Neural crest cell (in vitro differentiated cells): Measurements from ENCODE around the gene CLDN19. TPM values are rescaled to one million over a fixed set of nuclear protein-coding genes. Genes with fewer than 3 reads are reported as not detected.
A peak's percentile ranks its signal among the peaks of the same experiment; 100 is the strongest.

Source experiments
- DNase-seq: peaks from one replicate; pipeline ENCODE4 v3.0.0; 2021; ENCODE audit warnings: low read depth, mixed read lengths, low spot score
- H3K27ac Mint-ChIP-seq: one replicate; pipeline ENCODE4 v1.8.0; 2021; ENCODE audit warnings: mild to moderate bottlenecking, mixed read lengths; ENCODE audit not compliant: unreplicated experiment
- H3K27me3 Mint-ChIP-seq: 2 replicates; pipeline ENCODE4 v1.8.0; 2021; ENCODE audit warnings: low read depth, mild to moderate bottlenecking, mixed read lengths
- H3K36me3 Mint-ChIP-seq: 2 replicates; pipeline ENCODE4 v1.8.0; 2021; ENCODE audit warnings: low read depth, mild to moderate bottlenecking, mixed read lengths
- H3K4me1 Mint-ChIP-seq: 2 replicates; pipeline ENCODE4 v1.8.0; 2021; ENCODE audit warnings: mixed read lengths
- H3K4me3 Mint-ChIP-seq: one replicate; pipeline ENCODE4 v1.8.0; 2021; ENCODE audit warnings: mild to moderate bottlenecking, mixed read lengths
- H3K9me3 Mint-ChIP-seq: 2 replicates; pipeline ENCODE4 v1.8.0; 2021; ENCODE audit warnings: mixed read lengths
- CTCF ChIP-seq: fragments of 200-600 bp; sonication (generic); conservative IDR thresholded peaks from 2 replicates; pipeline ENCODE4 v1.5.0; 2021; ENCODE audit warnings: antibody characterized with exemption, mild to moderate bottlenecking
- total RNA-seq: library from RNA; stranded (reverse); gene quantifications from 2 replicates; pipeline ENCODE4 v1.2.1, GENCODE V29; 2021

The CLDN19 gene
- total RNA-seq, 1 donor from 2014 or later, result 0.19 TPM

GRCh38 chr1:42774928-42775526 is 35.0 kb upstream of the CLDN19 start:
- Mint-ChIP-seq H3K27ac (no peak overlapping the region), H3K27me3 (no peaks in the 10 kb centered on the region), H3K9me3 (no peaks in the 10 kb centered on the region), H3K4me3 (no peak overlapping the region), H3K36me3 (peaks cover 12% of the 10 kb centered on the region), H3K4me1 (peaks cover 10% of the 10 kb centered on the region)
- TF ChIP-seq CTCF, result no peak
- no peak for DNase-seq

GRCh38 chr1:42773420-42773819 is 33.4 kb upstream of the CLDN19 start:
- Mint-ChIP-seq H3K9me3 (no peaks in the 10 kb centered on the region), H3K4me3 (no peak overlapping the region), H3K27me3 (no peaks in the 10 kb centered on the region), H3K36me3 (peaks cover 12% of the 10 kb centered on the region), H3K27ac (no peak overlapping the region), H3K4me1 (peaks cover 17% of the 10 kb centered on the region)
- TF ChIP-seq CTCF, result no peak
- DNase-seq, result no peak

GRCh38 chr1:42769811-42770210 is 29.8 kb upstream of the CLDN19 start:
- Mint-ChIP-seq H3K4me1 (peaks cover 26% of the 10 kb centered on the region), H3K27me3 (no peaks in the 10 kb centered on the region), H3K27ac (no peak overlapping the region), H3K36me3 (peaks cover 5% of the 10 kb centered on the region), H3K4me3 (peak overlapping the region; percentile 60), H3K9me3 (no peaks in the 10 kb centered on the region)
- DNase-seq, result no peak
- TF ChIP-seq CTCF, result no peak

GRCh38 chr1:42768172-42768571 is 28.1 kb upstream of the CLDN19 start:
- no peak for TF ChIP-seq CTCF
- Mint-ChIP-seq H3K27me3 (no peaks in the 10 kb centered on the region), H3K36me3 (peaks cover 3% of the 10 kb centered on the region), H3K27ac (peak overlapping the region; percentile 45), H3K9me3 (no peaks in the 10 kb centered on the region), H3K4me3 (peak overlapping the region; percentile 100), H3K4me1 (peaks cover 26% of the 10 kb centered on the region)
- DNase-seq, result no peak

GRCh38 chr1:42767510-42768000 is 27.5 kb upstream of the CLDN19 start:
- Mint-ChIP-seq H3K4me1 (peaks cover 27% of the 10 kb centered on the region), H3K4me3 (peak overlapping the region; percentile 100), H3K27me3 (no peaks in the 10 kb centered on the region), H3K36me3 (peaks cover 3% of the 10 kb centered on the region), H3K27ac (peak overlapping the region; percentile 89), H3K9me3 (no peaks in the 10 kb centered on the region)
- no peak for TF ChIP-seq CTCF
- no peak for DNase-seq
